Body of pancreas (tissue), 4 donors: ENCODE results near the gene BUB1B.

ENCODE experiments used
- POLR2A ChIP-seq, 3 donors: fragments of 450-650 bp; IDR thresholded peaks; one replicate each; pipeline ENCODE4 v1.6.1; 2016; ENCODE audit warnings: antibody characterized with exemption in 3 of 3, mild to moderate bottlenecking in 2 of 3
- TF ChIP-seq, protein P1 (sequence below), 7 experiments: fragments of 450-650 bp in 4 of 7; fragments of 200-600 bp in 3 of 7; sonication (generic) in 3 of 7; IDR thresholded peaks; one replicate each; pipeline ENCODE4 v1.5.1; 2016 to 2019; ENCODE audit warnings: antibody characterized with exemption in 7 of 7

DNA sequence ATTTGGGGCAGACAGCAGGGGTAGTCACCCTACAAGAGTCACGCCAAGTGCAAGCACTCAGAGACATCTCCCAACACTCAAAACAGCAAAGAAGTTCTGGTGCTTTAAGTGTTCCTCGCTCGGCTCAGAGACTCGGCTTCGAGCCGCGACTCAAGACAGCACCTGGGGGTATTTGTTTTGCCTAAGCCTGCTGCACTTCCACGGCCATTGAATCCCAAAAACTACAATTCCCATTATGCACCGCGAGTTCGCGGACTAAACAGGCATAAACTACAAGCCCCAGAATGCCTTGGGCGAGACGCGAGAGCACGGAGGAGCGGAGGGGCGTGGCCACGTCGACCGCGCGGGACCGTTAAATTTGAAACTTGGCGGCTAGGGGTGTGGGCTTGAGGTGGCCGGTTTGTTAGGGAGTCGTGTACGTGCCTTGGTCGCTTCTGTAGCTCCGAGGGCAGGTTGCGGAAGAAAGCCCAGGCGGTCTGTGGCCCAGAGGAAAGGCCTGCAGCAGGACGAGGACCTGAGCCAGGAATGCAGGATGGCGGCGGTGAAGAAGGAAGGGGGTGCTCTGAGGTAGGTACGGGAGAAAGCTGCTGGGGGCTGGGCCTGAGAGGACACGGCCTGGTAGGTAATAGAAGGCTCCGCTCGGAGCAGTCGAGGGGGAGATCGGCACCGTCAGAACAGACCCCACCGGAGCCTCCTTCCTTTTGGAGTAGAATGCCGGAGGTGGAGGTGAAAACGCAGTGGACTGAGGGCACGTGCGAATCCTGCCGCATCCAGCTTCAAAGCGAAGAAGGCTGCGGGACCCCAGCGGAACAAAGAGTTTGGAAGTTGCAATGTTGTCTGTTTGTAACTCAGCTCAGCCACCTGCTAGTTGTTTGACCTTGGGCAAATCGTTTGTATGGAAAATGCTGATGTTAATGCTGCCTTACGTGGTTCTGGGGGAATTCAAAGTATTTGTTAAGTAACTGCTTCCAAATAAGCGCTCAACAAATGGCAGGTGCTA is at the start of gene BUB1B:
- TF ChIP-seq, protein P1, sequence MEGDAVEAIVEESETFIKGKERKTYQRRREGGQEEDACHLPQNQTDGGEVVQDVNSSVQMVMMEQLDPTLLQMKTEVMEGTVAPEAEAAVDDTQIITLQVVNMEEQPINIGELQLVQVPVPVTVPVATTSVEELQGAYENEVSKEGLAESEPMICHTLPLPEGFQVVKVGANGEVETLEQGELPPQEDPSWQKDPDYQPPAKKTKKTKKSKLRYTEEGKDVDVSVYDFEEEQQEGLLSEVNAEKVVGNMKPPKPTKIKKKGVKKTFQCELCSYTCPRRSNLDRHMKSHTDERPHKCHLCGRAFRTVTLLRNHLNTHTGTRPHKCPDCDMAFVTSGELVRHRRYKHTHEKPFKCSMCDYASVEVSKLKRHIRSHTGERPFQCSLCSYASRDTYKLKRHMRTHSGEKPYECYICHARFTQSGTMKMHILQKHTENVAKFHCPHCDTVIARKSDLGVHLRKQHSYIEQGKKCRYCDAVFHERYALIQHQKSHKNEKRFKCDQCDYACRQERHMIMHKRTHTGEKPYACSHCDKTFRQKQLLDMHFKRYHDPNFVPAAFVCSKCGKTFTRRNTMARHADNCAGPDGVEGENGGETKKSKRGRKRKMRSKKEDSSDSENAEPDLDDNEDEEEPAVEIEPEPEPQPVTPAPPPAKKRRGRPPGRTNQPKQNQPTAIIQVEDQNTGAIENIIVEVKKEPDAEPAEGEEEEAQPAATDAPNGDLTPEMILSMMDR (IDR thresholded peaks at IDR 0.05), result no peak
- no peak for TF ChIP-seq POLR2A (IDR thresholded peaks at IDR 0.05)
